ENCODE measurements around the gene NR0B2. TPM values are rescaled to one million over a fixed set of nuclear protein-coding genes. Genes with fewer than 3 reads are reported as not detected.

Gene NR0B2
- total and polyA plus RNA-seq, 2 of the 13 experiments (the other 11 are each of a cell fraction or from before 2014, with no cell fraction given): 72.5 to 133 TPM

DNA sequence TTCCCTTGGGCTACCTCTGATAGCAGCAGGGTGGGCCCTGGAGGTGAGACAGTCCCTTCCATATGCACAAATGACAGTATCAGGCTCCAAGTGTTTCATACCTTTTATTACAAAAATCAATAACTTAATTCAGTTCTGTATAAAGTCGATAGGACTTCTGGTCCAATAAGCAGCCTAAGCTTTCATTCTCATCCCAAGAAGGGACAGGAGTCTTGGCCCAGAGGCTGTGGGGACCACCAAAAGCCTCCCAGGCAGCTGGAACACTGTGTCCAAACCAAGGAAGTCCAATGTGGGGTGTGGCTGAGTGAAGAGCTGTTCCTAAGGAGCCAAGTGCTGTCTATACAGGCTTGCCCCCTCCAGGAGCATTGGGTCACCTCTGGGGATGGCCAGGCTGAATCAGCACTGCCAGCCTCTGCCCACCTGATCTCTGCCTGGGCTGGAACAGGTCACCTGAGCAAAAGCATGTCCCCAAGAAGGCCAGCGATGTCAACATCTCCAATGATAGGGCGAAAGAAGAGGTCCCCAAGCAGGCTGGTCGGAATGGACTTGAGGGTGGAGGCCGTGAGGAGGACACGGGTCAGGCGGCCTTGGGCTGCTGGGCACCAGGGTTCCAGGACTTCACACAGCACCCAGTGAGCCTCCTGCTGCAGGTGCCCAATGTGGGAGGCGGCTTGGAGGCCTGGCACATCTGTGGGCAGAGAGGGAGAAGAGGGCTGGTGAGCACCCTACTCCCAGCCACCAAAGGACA is 2.2 kb downstream of the NR0B2 start (continued):
- TF ChIP-seq ZBTB33 (CRISPR knock-in tag; IDR thresholded peaks at IDR 0.05) (0 out of 2 replicates have a peak, but pooled peaks have one; percentile 13), THAP11 (CRISPR knock-in tag; IDR thresholded peaks at IDR 0.05) (no peak), KDM5B (CRISPR knock-in tag; IDR thresholded peaks at IDR 0.05; ENCODE audit: borderline replicate concordance) (no peak), NCOR1 (IDR thresholded peaks at IDR 0.05; ENCODE audit: borderline replicate concordance, low read length) (no peak), ZNF598 (CRISPR knock-in tag; IDR thresholded peaks at IDR 0.05; ENCODE audit: borderline replicate concordance) (0 out of 2 replicates have a peak, but pooled peaks have one; percentile 33), ZNF672 (CRISPR knock-in tag; IDR thresholded peaks at IDR 0.05) (no peak), ETV5 (CRISPR knock-in tag; IDR thresholded peaks at IDR 0.05; ENCODE audit: borderline replicate concordance) (0 out of 2 replicates have a peak, but pooled peaks have one; percentile 23), CCAR2 (optimal IDR thresholded peaks at IDR 0.05; ENCODE audit: low read depth, low read length) (no peak), RFX3 (CRISPR knock-in tag; IDR thresholded peaks at IDR 0.05) (no peak), AHR (CRISPR knock-in tag; IDR thresholded peaks at IDR 0.05) (no peak), ZNF781 (CRISPR knock-in tag; IDR thresholded peaks at IDR 0.05; ENCODE audit: borderline replicate concordance, not compliant biosample characterization) (no peak), ZNF180 (CRISPR knock-in tag; IDR thresholded peaks at IDR 0.05; ENCODE audit: borderline replicate concordance, low read depth) (0 out of 2 replicates have a peak, but pooled peaks have one; percentile 15), ZNF513 (CRISPR knock-in tag; conservative IDR thresholded peaks at IDR 0.05) (0 out of 2 replicates have a peak, but pooled peaks have one; percentile 79)
- TF ChIP-seq, protein P1, sequence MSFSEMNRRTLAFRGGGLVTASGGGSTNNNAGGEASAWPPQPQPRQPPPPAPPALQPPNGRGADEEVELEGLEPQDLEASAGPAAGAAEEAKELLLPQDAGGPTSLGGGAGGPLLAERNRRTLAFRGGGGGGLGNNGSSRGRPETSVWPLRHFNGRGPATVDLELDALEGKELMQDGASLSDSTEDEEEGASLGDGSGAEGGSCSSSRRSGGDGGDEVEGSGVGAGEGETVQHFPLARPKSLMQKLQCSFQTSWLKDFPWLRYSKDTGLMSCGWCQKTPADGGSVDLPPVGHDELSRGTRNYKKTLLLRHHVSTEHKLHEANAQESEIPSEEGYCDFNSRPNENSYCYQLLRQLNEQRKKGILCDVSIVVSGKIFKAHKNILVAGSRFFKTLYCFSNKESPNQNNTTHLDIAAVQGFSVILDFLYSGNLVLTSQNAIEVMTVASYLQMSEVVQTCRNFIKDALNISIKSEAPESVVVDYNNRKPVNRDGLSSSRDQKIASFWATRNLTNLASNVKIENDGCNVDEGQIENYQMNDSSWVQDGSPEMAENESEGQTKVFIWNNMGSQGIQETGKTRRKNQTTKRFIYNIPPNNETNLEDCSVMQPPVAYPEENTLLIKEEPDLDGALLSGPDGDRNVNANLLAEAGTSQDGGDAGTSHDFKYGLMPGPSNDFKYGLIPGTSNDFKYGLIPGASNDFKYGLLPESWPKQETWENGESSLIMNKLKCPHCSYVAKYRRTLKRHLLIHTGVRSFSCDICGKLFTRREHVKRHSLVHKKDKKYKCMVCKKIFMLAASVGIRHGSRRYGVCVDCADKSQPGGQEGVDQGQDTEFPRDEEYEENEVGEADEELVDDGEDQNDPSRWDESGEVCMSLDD (CRISPR knock-in tag; IDR thresholded peaks at IDR 0.05; ENCODE audit: borderline replicate concordance): no peak
- TF ChIP-seq, protein P2, sequence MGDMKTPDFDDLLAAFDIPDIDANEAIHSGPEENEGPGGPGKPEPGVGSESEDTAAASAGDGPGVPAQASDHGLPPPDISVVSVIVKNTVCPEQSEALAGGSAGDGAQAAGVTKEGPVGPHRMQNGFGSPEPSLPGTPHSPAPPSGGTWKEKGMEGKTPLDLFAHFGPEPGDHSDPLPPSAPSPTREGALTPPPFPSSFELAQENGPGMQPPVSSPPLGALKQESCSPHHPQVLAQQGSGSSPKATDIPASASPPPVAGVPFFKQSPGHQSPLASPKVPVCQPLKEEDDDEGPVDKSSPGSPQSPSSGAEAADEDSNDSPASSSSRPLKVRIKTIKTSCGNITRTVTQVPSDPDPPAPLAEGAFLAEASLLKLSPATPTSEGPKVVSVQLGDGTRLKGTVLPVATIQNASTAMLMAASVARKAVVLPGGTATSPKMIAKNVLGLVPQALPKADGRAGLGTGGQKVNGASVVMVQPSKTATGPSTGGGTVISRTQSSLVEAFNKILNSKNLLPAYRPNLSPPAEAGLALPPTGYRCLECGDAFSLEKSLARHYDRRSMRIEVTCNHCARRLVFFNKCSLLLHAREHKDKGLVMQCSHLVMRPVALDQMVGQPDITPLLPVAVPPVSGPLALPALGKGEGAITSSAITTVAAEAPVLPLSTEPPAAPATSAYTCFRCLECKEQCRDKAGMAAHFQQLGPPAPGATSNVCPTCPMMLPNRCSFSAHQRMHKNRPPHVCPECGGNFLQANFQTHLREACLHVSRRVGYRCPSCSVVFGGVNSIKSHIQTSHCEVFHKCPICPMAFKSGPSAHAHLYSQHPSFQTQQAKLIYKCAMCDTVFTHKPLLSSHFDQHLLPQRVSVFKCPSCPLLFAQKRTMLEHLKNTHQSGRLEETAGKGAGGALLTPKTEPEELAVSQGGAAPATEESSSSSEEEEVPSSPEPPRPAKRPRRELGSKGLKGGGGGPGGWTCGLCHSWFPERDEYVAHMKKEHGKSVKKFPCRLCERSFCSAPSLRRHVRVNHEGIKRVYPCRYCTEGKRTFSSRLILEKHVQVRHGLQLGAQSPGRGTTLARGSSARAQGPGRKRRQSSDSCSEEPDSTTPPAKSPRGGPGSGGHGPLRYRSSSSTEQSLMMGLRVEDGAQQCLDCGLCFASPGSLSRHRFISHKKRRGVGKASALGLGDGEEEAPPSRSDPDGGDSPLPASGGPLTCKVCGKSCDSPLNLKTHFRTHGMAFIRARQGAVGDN (CRISPR knock-in tag; IDR thresholded peaks at IDR 0.05): peak; percentile 75

All from HepG2 (cell line).